GM23338 (cell line): ENCODE data around the gene NCBP1. TPM values are rescaled to one million over a fixed set of nuclear protein-coding genes. Genes with fewer than 3 reads are reported as not detected.

Source experiments
- ATAC-seq: fragments of 200-7000 bp; cut with Tn5 transposase; 3 replicates; pipeline ENCODE4 v1.9.1; 2020
- DNase-seq: peaks from one replicate; pipeline ENCODE4 v3.0.0-alpha.2; 2015; ENCODE audit warnings: low spot score
- H2AFZ ChIP-seq: fragments of 200-600 bp; sonication (generic); 2 replicates; pipeline ENCODE4 v1.8.0; 2016; ENCODE audit warnings: antibody characterized with exemption, mild to moderate bottlenecking, moderate library complexity
- H3F3A ChIP-seq: fragments of 200-600 bp; sonication (generic); replicated peaks from 2 replicates; pipeline ENCODE4 v1.8.0; 2017; ENCODE audit warnings: antibody characterized with exemption, mixed run types, low read depth
- H3K27ac ChIP-seq: fragments of 200-600 bp; sonication (generic); 2 replicates; pipeline ENCODE4 v1.6.1; 2016; ENCODE audit warnings: low read depth
- H3K27me3 ChIP-seq: fragments of 200-600 bp; sonication (generic); 2 replicates; pipeline ENCODE4 v1.8.0; 2016; ENCODE audit warnings: mild to moderate bottlenecking, mixed run types, moderate library complexity; ENCODE audit not compliant: insufficient read depth
- H3K36me3 ChIP-seq: fragments of 200-600 bp; sonication (generic); 2 replicates; pipeline ENCODE4 v1.8.0; 2016; ENCODE audit warnings: mild to moderate bottlenecking; ENCODE audit not compliant: insufficient read depth
- H3K4me1 ChIP-seq: fragments of 200-600 bp; sonication (generic); 2 replicates; pipeline ENCODE4 v1.8.0; 2016; ENCODE audit warnings: mild to moderate bottlenecking, moderate library complexity; ENCODE audit not compliant: insufficient read depth
- H3K4me2 ChIP-seq: fragments of 200-600 bp; sonication (generic); 2 replicates; pipeline ENCODE4 v1.7.1; 2017; ENCODE audit warnings: mixed run types
- H3K4me3 ChIP-seq: fragments of 200-600 bp; sonication (generic); 2 replicates; pipeline ENCODE4 v1.6.1; 2016; ENCODE audit warnings: mixed run types
- H3K79me2 ChIP-seq: fragments of 200-600 bp; sonication (generic); replicated peaks from 2 replicates; pipeline ENCODE4 v1.8.0; 2017; ENCODE audit warnings: mild to moderate bottlenecking; ENCODE audit not compliant: insufficient read depth
- H3K9me2 ChIP-seq: fragments of 200-600 bp; sonication (generic); 2 replicates; pipeline ENCODE4 v1.8.0; 2017; ENCODE audit not compliant: insufficient read depth
- H4K20me1 ChIP-seq: fragments of 200-600 bp; sonication (generic); replicated peaks from 2 replicates; pipeline ENCODE4 v1.8.0; 2017; ENCODE audit warnings: mild to moderate bottlenecking; ENCODE audit not compliant: insufficient read depth
- H3K27ac Mint-ChIP-seq: 2 replicates; pipeline ENCODE4 v1.8.0; 2020; ENCODE audit warnings: inconsistent platforms, mild to moderate bottlenecking, moderate library complexity, mixed read lengths
- H3K27me3 Mint-ChIP-seq: 3 replicates; pipeline ENCODE4 v1.8.0; 2022; ENCODE audit warnings: low read depth, mild to moderate bottlenecking, moderate library complexity, mixed read lengths, inconsistent platforms; ENCODE audit not compliant: insufficient read depth, poor library complexity
- H3K36me3 Mint-ChIP-seq: 3 replicates; pipeline ENCODE4 v1.8.0; 2021; ENCODE audit warnings: low read depth, mild to moderate bottlenecking, inconsistent platforms, moderate library complexity, mixed read lengths
- H3K4me1 Mint-ChIP-seq: 3 replicates; pipeline ENCODE4 v1.8.0; 2020; ENCODE audit warnings: mild to moderate bottlenecking, inconsistent platforms, mixed read lengths
- H3K4me3 Mint-ChIP-seq: 3 replicates; pipeline ENCODE4 v1.8.0; 2021; ENCODE audit warnings: moderate library complexity, mild to moderate bottlenecking, inconsistent platforms, mixed read lengths
- H3K9me3 Mint-ChIP-seq: 3 replicates; pipeline ENCODE4 v1.8.0; 2020; ENCODE audit warnings: moderate library complexity, mild to moderate bottlenecking, inconsistent platforms, mixed read lengths
- EZH2phosphoT487 ChIP-seq: fragments of 200-600 bp; sonication (generic); IDR thresholded peaks from one replicate; pipeline ENCODE4 v1.8.1; 2018; ENCODE audit warnings: antibody characterized with exemption; ENCODE audit not compliant: unreplicated experiment
- JUNB ChIP-seq: IDR thresholded peaks from one replicate; pipeline ENCODE4 v1.6.1; 2016; ENCODE audit warnings: antibody characterized with exemption; ENCODE audit not compliant: unreplicated experiment
- STAT1 ChIP-seq: IDR thresholded peaks from one replicate; pipeline ENCODE4 v1.6.1; 2016; ENCODE audit warnings: antibody characterized with exemption; ENCODE audit not compliant: unreplicated experiment
- ZNF331 ChIP-seq: fragments of 250-450 bp; sonication (Bioruptor Pico); IDR thresholded peaks from 2 replicates; pipeline ENCODE4 v1.5.0; 2020; ENCODE audit warnings: low read depth, mild to moderate bottlenecking, moderate library complexity
- polyA plus RNA-seq: library from polyadenylated mRNA; unstranded; fragments of >200 nt; fragmentation: Nextera tagmentation; extraction: Ambion mirVana; gene quantifications from 2 replicates; pipeline ENCODE4 v1.2.1, GENCODE V29; 2016
- total RNA-seq: library from RNA; depleted of rRNA; stranded (reverse); fragments of >200 nt; shearing (Covaris generic); gene quantifications from 2 replicates; pipeline ENCODE4 v1.2.3, GENCODE V29; 2014
- TF ChIP-seq, protein P1 (sequence below): fragments of 250-450 bp; sonication (Bioruptor Pico); IDR thresholded peaks from 2 replicates; pipeline ENCODE4 v1.5.0; 2020; ENCODE audit warnings: mild to moderate bottlenecking, moderate library complexity
- TF ChIP-seq, protein P2 (sequence below): IDR thresholded peaks from one replicate; pipeline ENCODE4 v1.6.1; 2018; ENCODE audit warnings: antibody characterized with exemption; ENCODE audit not compliant: unreplicated experiment

Gene NCBP1
- total and polyA plus RNA-seq, 2 experiments from 2014 or later, result 43.9 to 60.2 TPM

DNA sequence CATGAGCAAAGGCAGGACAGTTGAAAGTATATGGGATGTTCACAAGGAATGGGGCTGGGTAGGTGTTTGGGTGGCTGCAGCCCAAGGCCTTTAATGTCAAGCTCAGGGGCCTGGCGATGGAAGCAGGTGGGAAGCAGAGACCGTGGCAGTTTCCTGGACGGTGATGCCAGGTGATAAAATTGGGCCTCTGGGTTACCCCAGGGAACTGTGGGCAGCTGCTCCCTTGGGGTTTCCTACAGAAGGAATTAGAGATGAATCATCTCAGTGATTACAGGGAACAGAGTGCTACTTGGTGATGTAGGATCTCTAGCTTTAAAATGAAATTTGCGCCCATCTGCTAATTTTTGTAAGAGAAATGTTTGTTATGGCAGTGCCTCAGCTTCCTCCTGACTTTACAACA lies 39.7 kb upstream of the NCBP1 start:
- no peaks in the 10 kb centered on the region; the same call in 2 of the 3 replicates for H3K36me3 Mint-ChIP-seq
- H3K9me3 Mint-ChIP-seq, result no peaks in the 10 kb centered on the region
- DNase-seq, result no peak
- no peak for ATAC-seq
- no peak overlapping the region for H3K4me2 ChIP-seq
- no peaks in the 10 kb centered on the region for H3F3A ChIP-seq
- H3K4me3 Mint-ChIP-seq, result no peak overlapping the region
- H3K4me3 ChIP-seq, result no peak overlapping the region
- H3K27me3 Mint-ChIP-seq, result no peaks in the 10 kb centered on the region
- peaks cover 15% of the 10 kb centered on the region for H3K4me1 Mint-ChIP-seq
- H3K79me2 ChIP-seq, result no peaks in the 10 kb centered on the region
- H4K20me1 ChIP-seq, result no peaks in the 10 kb centered on the region
- no peak overlapping the region for H3K27ac ChIP-seq
- TF ChIP-seq, protein P1, sequence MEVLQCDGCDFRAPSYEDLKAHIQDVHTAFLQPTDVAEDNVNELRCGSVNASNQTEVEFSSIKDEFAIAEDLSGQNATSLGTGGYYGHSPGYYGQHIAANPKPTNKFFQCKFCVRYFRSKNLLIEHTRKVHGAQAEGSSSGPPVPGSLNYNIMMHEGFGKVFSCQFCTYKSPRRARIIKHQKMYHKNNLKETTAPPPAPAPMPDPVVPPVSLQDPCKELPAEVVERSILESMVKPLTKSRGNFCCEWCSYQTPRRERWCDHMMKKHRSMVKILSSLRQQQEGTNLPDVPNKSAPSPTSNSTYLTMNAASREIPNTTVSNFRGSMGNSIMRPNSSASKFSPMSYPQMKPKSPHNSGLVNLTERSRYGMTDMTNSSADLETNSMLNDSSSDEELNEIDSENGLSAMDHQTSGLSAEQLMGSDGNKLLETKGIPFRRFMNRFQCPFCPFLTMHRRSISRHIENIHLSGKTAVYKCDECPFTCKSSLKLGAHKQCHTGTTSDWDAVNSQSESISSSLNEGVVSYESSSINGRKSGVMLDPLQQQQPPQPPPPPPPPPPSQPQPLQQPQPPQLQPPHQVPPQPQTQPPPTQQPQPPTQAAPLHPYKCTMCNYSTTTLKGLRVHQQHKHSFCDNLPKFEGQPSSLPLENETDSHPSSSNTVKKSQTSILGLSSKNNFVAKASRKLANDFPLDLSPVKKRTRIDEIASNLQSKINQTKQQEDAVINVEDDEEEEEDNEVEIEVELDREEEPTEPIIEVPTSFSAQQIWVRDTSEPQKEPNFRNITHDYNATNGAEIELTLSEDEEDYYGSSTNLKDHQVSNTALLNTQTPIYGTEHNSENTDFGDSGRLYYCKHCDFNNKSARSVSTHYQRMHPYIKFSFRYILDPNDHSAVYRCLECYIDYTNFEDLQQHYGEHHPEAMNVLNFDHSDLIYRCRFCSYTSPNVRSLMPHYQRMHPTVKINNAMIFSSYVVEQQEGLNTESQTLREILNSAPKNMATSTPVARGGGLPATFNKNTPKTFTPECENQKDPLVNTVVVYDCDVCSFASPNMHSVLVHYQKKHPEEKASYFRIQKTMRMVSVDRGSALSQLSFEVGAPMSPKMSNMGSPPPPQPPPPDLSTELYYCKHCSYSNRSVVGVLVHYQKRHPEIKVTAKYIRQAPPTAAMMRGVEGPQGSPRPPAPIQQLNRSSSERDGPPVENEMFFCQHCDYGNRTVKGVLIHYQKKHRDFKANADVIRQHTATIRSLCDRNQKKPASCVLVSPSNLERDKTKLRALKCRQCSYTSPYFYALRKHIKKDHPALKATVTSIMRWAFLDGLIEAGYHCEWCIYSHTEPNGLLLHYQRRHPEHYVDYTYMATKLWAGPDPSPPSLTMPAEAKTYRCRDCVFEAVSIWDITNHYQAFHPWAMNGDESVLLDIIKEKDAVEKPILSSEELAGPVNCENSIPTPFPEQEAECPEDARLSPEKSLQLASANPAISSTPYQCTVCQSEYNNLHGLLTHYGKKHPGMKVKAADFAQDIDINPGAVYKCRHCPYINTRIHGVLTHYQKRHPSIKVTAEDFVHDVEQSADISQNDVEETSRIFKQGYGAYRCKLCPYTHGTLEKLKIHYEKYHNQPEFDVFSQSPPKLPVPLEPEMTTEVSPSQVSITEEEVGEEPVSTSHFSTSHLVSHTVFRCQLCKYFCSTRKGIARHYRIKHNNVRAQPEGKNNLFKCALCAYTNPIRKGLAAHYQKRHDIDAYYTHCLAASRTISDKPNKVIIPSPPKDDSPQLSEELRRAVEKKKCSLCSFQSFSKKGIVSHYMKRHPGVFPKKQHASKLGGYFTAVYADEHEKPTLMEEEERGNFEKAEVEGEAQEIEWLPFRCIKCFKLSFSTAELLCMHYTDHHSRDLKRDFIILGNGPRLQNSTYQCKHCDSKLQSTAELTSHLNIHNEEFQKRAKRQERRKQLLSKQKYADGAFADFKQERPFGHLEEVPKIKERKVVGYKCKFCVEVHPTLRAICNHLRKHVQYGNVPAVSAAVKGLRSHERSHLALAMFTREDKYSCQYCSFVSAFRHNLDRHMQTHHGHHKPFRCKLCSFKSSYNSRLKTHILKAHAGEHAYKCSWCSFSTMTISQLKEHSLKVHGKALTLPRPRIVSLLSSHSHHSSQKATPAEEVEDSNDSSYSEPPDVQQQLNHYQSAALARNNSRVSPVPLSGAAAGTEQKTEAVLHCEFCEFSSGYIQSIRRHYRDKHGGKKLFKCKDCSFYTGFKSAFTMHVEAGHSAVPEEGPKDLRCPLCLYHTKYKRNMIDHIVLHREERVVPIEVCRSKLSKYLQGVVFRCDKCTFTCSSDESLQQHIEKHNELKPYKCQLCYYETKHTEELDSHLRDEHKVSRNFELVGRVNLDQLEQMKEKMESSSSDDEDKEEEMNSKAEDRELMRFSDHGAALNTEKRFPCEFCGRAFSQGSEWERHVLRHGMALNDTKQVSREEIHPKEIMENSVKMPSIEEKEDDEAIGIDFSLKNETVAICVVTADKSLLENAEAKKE (CRISPR knock-in tag), result no peak
- TF ChIP-seq, protein P2, sequence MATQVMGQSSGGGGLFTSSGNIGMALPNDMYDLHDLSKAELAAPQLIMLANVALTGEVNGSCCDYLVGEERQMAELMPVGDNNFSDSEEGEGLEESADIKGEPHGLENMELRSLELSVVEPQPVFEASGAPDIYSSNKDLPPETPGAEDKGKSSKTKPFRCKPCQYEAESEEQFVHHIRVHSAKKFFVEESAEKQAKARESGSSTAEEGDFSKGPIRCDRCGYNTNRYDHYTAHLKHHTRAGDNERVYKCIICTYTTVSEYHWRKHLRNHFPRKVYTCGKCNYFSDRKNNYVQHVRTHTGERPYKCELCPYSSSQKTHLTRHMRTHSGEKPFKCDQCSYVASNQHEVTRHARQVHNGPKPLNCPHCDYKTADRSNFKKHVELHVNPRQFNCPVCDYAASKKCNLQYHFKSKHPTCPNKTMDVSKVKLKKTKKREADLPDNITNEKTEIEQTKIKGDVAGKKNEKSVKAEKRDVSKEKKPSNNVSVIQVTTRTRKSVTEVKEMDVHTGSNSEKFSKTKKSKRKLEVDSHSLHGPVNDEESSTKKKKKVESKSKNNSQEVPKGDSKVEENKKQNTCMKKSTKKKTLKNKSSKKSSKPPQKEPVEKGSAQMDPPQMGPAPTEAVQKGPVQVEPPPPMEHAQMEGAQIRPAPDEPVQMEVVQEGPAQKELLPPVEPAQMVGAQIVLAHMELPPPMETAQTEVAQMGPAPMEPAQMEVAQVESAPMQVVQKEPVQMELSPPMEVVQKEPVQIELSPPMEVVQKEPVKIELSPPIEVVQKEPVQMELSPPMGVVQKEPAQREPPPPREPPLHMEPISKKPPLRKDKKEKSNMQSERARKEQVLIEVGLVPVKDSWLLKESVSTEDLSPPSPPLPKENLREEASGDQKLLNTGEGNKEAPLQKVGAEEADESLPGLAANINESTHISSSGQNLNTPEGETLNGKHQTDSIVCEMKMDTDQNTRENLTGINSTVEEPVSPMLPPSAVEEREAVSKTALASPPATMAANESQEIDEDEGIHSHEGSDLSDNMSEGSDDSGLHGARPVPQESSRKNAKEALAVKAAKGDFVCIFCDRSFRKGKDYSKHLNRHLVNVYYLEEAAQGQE, result no peak
- TF ChIP-seq STAT1 (no peak), ZNF331 (CRISPR knock-in tag) (no peak), JUNB (no peak), EZH2phosphoT487 (no peak)
- H3K27ac Mint-ChIP-seq, result no peak overlapping the region
- peaks cover 6% of the 10 kb centered on the region; the same call in 1 of the 2 replicates for H3K4me1 ChIP-seq
- H3K9me2 ChIP-seq, result no peaks in the 10 kb centered on the region
- H3K27me3 ChIP-seq, result no peaks in the 10 kb centered on the region
- H2AFZ ChIP-seq, result no peak overlapping the region
- H3K36me3 ChIP-seq, result no peaks in the 10 kb centered on the region
